Activated CD4-positive, alpha-beta T cell treated with anti-CD3 and anti-CD28 coated beads for 1 hour (primary cell): ENCODE data around the gene RAB40AL.

Experiments
- DNase-seq: peaks from one replicate; pipeline ENCODE4 v3.0.0-alpha.2; 2020

Gene RAB40AL

DNA sequence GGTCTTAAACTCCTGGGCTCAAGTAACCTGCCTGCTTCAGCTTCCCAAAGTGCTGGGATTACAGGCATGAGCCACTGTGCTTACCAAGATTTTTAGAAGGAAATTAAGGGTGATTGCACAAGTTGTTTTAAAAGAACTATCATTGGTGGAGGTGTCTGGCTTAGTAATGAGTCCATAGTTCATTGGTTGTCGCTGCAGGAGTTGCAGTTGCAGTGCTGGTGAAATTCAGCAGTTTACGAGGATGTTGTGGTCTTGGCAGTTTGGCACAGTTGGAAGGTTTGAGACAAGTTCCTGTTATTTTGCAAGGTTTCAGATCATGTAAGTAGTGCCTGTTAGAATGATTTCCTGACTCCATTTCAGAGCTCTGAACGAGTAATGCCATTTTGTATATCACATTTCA is 48.1 kb downstream of the RAB40AL start:
- DNase-seq = no peak
